BLaER1 (cell line): Measurements from ENCODE around the gene SCUBE1.

ENCODE experiments used
- H3K27ac ChIP-seq: shearing (Covaris generic); formaldehyde crosslinking; 2 replicates; pipeline ENCODE4 v1.8.1; 2022
- H3K27me3 ChIP-seq: shearing (Covaris generic); formaldehyde crosslinking; 2 replicates; pipeline ENCODE4 v1.8.1; 2022
- H3K36me3 ChIP-seq: shearing (Covaris generic); formaldehyde crosslinking; 2 replicates; pipeline ENCODE4 v1.8.1; 2022
- H3K4me1 ChIP-seq: shearing (Covaris generic); formaldehyde crosslinking; 2 replicates; pipeline ENCODE4 v1.8.1; 2022
- H3K4me2 ChIP-seq: shearing (Covaris generic); formaldehyde crosslinking; 2 replicates; pipeline ENCODE4 v1.8.1; 2022
- H3K4me3 ChIP-seq: shearing (Covaris generic); formaldehyde crosslinking; 2 replicates; pipeline ENCODE4 v1.8.1; 2022
- H3K9ac ChIP-seq: shearing (Covaris generic); formaldehyde crosslinking; 2 replicates; pipeline ENCODE4 v1.8.1; 2022
- H3K9me3 ChIP-seq: shearing (Covaris generic); formaldehyde crosslinking; 2 replicates; pipeline ENCODE4 v1.8.1; 2022
- H4K20me1 ChIP-seq: shearing (Covaris generic); formaldehyde crosslinking; 2 replicates; pipeline ENCODE4 v1.8.1; 2022
- Cebpa-rat ChIP-seq: shearing (Covaris generic); IDR thresholded peaks from 2 replicates; pipeline ENCODE4 v1.8.1; 2022

Gene SCUBE1

GRCh38 chr22:43308836-43309235 is 34.3 kb downstream of the SCUBE1 start:
- Histone ChIP-seq H3K27ac (peak overlapping the region; percentile 67; the same call in 1 of the 2 replicates), H3K4me1 (peaks cover 86% of the 10 kb centered on the region)

GRCh38 chr22:43308060-43308830 is 34.9 kb downstream of the SCUBE1 start:
- Histone ChIP-seq H3K9ac (peak overlapping the region; percentile 9; the same call in 1 of the 2 replicates), H3K27me3 (no peaks in the 10 kb centered on the region), H3K4me1 (peaks cover 83% of the 10 kb centered on the region), H3K4me3 (no peak overlapping the region), H3K9me3 (no peaks in the 10 kb centered on the region), H4K20me1 (no peaks in the 10 kb centered on the region), H3K27ac (peak overlapping the region; percentile 64), H3K4me2 (peak overlapping the region; percentile 77), H3K36me3 (no peaks in the 10 kb centered on the region)
- no peak for TF ChIP-seq Cebpa-rat

More at GRCh38 chr22:43308836-43309235, 34.3 kb downstream of the SCUBE1 start:
- Histone ChIP-seq H3K4me2 (peak overlapping the region; percentile 77), H4K20me1 (no peaks in the 10 kb centered on the region), H3K27me3 (no peaks in the 10 kb centered on the region), H3K9me3 (no peaks in the 10 kb centered on the region), H3K4me3 (no peak overlapping the region), H3K9ac (0 out of 2 replicates have a peak overlapping the region, but pooled peaks have one; percentile 1), H3K36me3 (no peaks in the 10 kb centered on the region)
- TF ChIP-seq Cebpa-rat, result no peak

- no peaks in the 10 kb centered on the region for H3K36me3 ChIP-seq
- H4K20me1 ChIP-seq, result no peaks in the 10 kb centered on the region
- no peak overlapping the region; the same call in 1 of the 2 replicates for H3K27ac ChIP-seq
- peaks cover 73% of the 10 kb centered on the region for H3K4me1 ChIP-seq
- no peaks in the 10 kb centered on the region for H3K27me3 ChIP-seq
- H3K4me2 ChIP-seq, result peak overlapping the region; percentile 29
- no peak overlapping the region for H3K9ac ChIP-seq
- TF ChIP-seq Cebpa-rat, result no peak
- no peak overlapping the region for H3K4me3 ChIP-seq
- no peaks in the 10 kb centered on the region for H3K9me3 ChIP-seq
Measured at GRCh38 chr22:43305806-43306205, 37.4 kb downstream of the SCUBE1 start.

- H3K36me3 ChIP-seq, result no peaks in the 10 kb centered on the region
- H3K27ac ChIP-seq, result no peak overlapping the region
- no peak for TF ChIP-seq Cebpa-rat
- H3K9me3 ChIP-seq, result no peaks in the 10 kb centered on the region
- H3K4me2 ChIP-seq, result peak overlapping the region; percentile 29; the same call in 1 of the 2 replicates
- peaks cover 66% of the 10 kb centered on the region for H3K4me1 ChIP-seq
- H3K27me3 ChIP-seq, result no peaks in the 10 kb centered on the region
- H3K4me3 ChIP-seq, result no peak overlapping the region
- no peak overlapping the region for H3K9ac ChIP-seq
- no peaks in the 10 kb centered on the region for H4K20me1 ChIP-seq
Measured at GRCh38 chr22:43304831-43305590, 38.2 kb downstream of the SCUBE1 start.

GRCh38 chr22:43303751-43304150 is 39.4 kb downstream of the SCUBE1 start:
- no peak overlapping the region for H3K27ac ChIP-seq
- H3K4me1 ChIP-seq, result peaks cover 66% of the 10 kb centered on the region
- no peaks in the 10 kb centered on the region for H3K27me3 ChIP-seq
- no peak overlapping the region for H3K9ac ChIP-seq
- H3K4me2 ChIP-seq, result peak overlapping the region; percentile 62
- TF ChIP-seq Cebpa-rat, result no peak
- H4K20me1 ChIP-seq, result no peaks in the 10 kb centered on the region
- H3K9me3 ChIP-seq, result no peaks in the 10 kb centered on the region
- H3K4me3 ChIP-seq, result no peak overlapping the region
- H3K36me3 ChIP-seq, result no peaks in the 10 kb centered on the region

GRCh38 chr22:43303166-43303565 is 40.0 kb downstream of the SCUBE1 start:
- no peak for TF ChIP-seq Cebpa-rat
- H3K4me2 ChIP-seq, result peak overlapping the region; percentile 62
- H3K4me3 ChIP-seq, result no peak overlapping the region
- H4K20me1 ChIP-seq, result no peaks in the 10 kb centered on the region
- no peaks in the 10 kb centered on the region for H3K9me3 ChIP-seq
- no peak overlapping the region for H3K9ac ChIP-seq
- H3K4me1 ChIP-seq, result peaks cover 66% of the 10 kb centered on the region
- H3K36me3 ChIP-seq, result no peaks in the 10 kb centered on the region
- no peak overlapping the region for H3K27ac ChIP-seq
- no peaks in the 10 kb centered on the region for H3K27me3 ChIP-seq

GRCh38 chr22:43302531-43303041 is 40.6 kb downstream of the SCUBE1 start:
- H3K9ac ChIP-seq, result no peak overlapping the region
- no peak overlapping the region for H3K27ac ChIP-seq
- peak overlapping the region; percentile 62 for H3K4me2 ChIP-seq
- no peak for TF ChIP-seq Cebpa-rat
- H3K9me3 ChIP-seq, result no peaks in the 10 kb centered on the region
- H4K20me1 ChIP-seq, result no peaks in the 10 kb centered on the region
- H3K4me1 ChIP-seq, result peaks cover 66% of the 10 kb centered on the region
- no peak overlapping the region for H3K4me3 ChIP-seq
- no peaks in the 10 kb centered on the region for H3K27me3 ChIP-seq
- no peaks in the 10 kb centered on the region for H3K36me3 ChIP-seq

GRCh38 chr22:43301866-43302265 is 41.3 kb downstream of the SCUBE1 start:
- no peak for TF ChIP-seq Cebpa-rat
- no peaks in the 10 kb centered on the region for H3K36me3 ChIP-seq
- H4K20me1 ChIP-seq, result no peaks in the 10 kb centered on the region
- H3K27ac ChIP-seq, result no peak overlapping the region
- no peaks in the 10 kb centered on the region for H3K27me3 ChIP-seq
- no peaks in the 10 kb centered on the region for H3K9me3 ChIP-seq
- no peak overlapping the region for H3K9ac ChIP-seq
- 0 out of 2 replicates have a peak overlapping the region, but pooled peaks have one; percentile 62 for H3K4me2 ChIP-seq
- H3K4me1 ChIP-seq, result peaks cover 66% of the 10 kb centered on the region
- no peak overlapping the region for H3K4me3 ChIP-seq

GRCh38 chr22:43300891-43301676 is 42.1 kb downstream of the SCUBE1 start:
- peaks cover 66% of the 10 kb centered on the region for H3K4me1 ChIP-seq
- H3K27me3 ChIP-seq, result no peaks in the 10 kb centered on the region

More at GRCh38 chr22:43300891-43301676, 42.1 kb downstream of the SCUBE1 start:
- no peak for TF ChIP-seq Cebpa-rat
- H3K4me2 ChIP-seq, result 0 out of 2 replicates have a peak overlapping the region, but pooled peaks have one; percentile 0
- no peak overlapping the region for H3K4me3 ChIP-seq
- no peak overlapping the region for H3K27ac ChIP-seq
- no peaks in the 10 kb centered on the region for H3K9me3 ChIP-seq
- no peak overlapping the region for H3K9ac ChIP-seq
- H4K20me1 ChIP-seq, result no peaks in the 10 kb centered on the region
- no peaks in the 10 kb centered on the region for H3K36me3 ChIP-seq
